ENCODE measurements around the gene DLEU7. TPM values are rescaled to one million over a fixed set of nuclear protein-coding genes. Genes with fewer than 3 reads are reported as not detected.

The DLEU7 gene
- total RNA-seq, 1 experiment from 2014 or later = not detected

GRCh38 chr13:50800091-50800739, 43.3 kb downstream of the DLEU7 start:
- no peak for TF ChIP-seq CTCF (IDR thresholded peaks at IDR 0.05; ENCODE audit: unreplicated experiment)
- CTCF ChIA-PET = interaction anchor here (0.5 to 2.2 kb wide), 22 partner anchors 10 to 715 kb away, joined by 3 to 20 read pairs (median 4); no protein-coding TSS in a partner anchor
- no peak for DNase-seq (ENCODE audit: unreplicated experiment)
- Mint-ChIP-seq H3K27ac (ENCODE audit: low read depth, unreplicated experiment) (no peak overlapping the region), H3K4me1 (ENCODE audit: insufficient read depth, unreplicated experiment) (peaks cover 5% of the 10 kb centered on the region), H3K9me3 (ENCODE audit: unreplicated experiment) (peaks cover under 1% of the 10 kb centered on the region), H3K4me3 (ENCODE audit: unreplicated experiment) (no peak overlapping the region), H3K36me3 (ENCODE audit: insufficient read depth, unreplicated experiment) (no peaks in the 10 kb centered on the region), H3K27me3 (ENCODE audit: insufficient read depth, unreplicated experiment) (no peaks in the 10 kb centered on the region)
- no TSS peak for BruUV-seq (replicated peaks)
- POLR2A ChIA-PET = interaction anchor here (0.6 to 1.6 kb wide), 5 partner anchors 270 to 716 kb away, joined by 3 to 6 read pairs (median 4); no protein-coding TSS in a partner anchor
- intact Hi-C loops (cut with micrococcal nuclease) = loop anchor here (2.0 to 5.0 kb wide), 4 partner anchors 113 to 823 kb away; no protein-coding TSS in a partner anchor

DNA sequence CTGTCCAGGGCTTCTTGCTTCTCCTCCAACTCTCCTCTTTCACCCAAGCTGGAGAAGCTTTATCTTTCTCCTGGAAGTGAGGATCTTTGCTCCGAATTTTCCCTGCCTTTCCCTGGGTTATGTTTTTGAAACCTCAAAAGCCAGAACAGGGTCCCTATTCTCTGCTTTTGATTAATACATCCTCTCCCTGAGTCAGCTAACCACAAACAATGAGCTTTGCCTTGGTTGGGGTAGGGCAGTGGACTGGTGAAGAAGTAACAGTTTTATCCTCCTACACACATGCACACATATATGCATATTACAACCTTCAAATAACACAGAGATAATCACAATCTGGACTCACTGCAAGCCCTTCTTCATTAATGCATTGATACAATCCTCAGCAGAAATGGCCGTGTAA, 44.6 kb downstream of the DLEU7 start:
- ChIA-PET POLR2A (no interaction called here), CTCF (interaction anchor here (0.7 to 1.1 kb wide), 4 partner anchors 8 to 270 kb away, joined by 3 to 5 read pairs (median 4); no protein-coding TSS in a partner anchor)
- Mint-ChIP-seq H3K4me3 (ENCODE audit: unreplicated experiment) (no peak overlapping the region), H3K27me3 (ENCODE audit: insufficient read depth, unreplicated experiment) (no peaks in the 10 kb centered on the region), H3K9me3 (ENCODE audit: unreplicated experiment) (no peaks in the 10 kb centered on the region), H3K36me3 (ENCODE audit: insufficient read depth, unreplicated experiment) (no peaks in the 10 kb centered on the region), H3K4me1 (ENCODE audit: insufficient read depth, unreplicated experiment) (peaks cover 5% of the 10 kb centered on the region), H3K27ac (ENCODE audit: low read depth, unreplicated experiment) (no peak overlapping the region)
- TF ChIP-seq CTCF (IDR thresholded peaks at IDR 0.05; ENCODE audit: unreplicated experiment) = no peak
- BruUV-seq (replicated peaks) = no TSS peak
- no peak for DNase-seq (ENCODE audit: unreplicated experiment)
- intact Hi-C loops (cut with micrococcal nuclease) = no loop called here

DNA sequence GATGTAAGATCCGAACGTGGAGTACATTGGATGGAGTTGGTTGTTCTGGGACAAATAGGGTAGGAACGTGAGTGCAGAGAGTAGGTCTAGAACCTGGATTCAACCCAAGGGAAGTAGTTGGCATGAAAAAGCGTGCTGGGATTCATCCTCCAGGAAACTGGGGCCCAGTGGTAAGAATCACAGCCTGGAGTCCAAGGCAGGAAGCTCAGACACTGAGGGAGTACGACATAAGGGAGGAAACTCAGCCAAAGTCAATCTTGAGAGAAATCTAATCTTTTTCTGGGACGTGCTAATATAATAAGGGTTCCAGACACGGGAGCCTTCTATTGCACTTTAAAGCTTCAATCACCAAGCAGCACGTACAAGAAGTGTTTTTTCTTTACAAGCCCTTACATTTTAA, 46.4 kb downstream of the DLEU7 start:
- intact Hi-C loops (cut with micrococcal nuclease) = no loop called here
- no TSS peak for BruUV-seq (replicated peaks)
- no peak for DNase-seq (ENCODE audit: unreplicated experiment)
- Mint-ChIP-seq H3K4me1 (ENCODE audit: insufficient read depth, unreplicated experiment) (peaks cover 5% of the 10 kb centered on the region), H3K27me3 (ENCODE audit: insufficient read depth, unreplicated experiment) (no peaks in the 10 kb centered on the region), H3K36me3 (ENCODE audit: insufficient read depth, unreplicated experiment) (no peaks in the 10 kb centered on the region), H3K9me3 (ENCODE audit: unreplicated experiment) (no peaks in the 10 kb centered on the region), H3K27ac (ENCODE audit: low read depth, unreplicated experiment) (no peak overlapping the region), H3K4me3 (ENCODE audit: unreplicated experiment) (no peak overlapping the region)
- POLR2A ChIA-PET = interaction anchor here (0.7 kb wide), 1 partner anchor 378 kb away, joined by 3 read pairs; no protein-coding TSS in a partner anchor
- TF ChIP-seq CTCF (IDR thresholded peaks at IDR 0.05; ENCODE audit: unreplicated experiment) = no peak
- CTCF ChIA-PET = no interaction called here

DNA sequence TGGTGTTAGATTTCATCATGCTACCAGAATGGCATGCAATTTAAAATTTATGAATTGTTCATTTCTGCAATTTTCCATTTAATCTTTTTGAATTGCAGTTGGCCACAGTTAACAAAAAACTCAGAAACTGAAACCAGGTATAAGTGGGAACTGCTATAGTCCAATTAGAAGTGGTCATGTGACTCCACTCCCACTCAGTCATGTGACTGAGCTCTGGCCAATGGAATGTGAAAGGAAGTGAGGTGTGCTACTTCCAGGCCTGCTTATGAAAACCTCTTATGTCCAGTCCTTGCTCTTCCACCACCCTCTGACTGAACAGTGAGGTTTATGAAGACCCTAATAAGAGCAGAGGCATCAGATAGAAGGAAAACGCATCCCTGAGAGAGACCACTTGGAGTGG, 47.0 kb downstream of the DLEU7 start:
- H3K9me3 Mint-ChIP-seq (ENCODE audit: unreplicated experiment) = no peaks in the 10 kb centered on the region
- peaks cover 5% of the 10 kb centered on the region for H3K4me1 Mint-ChIP-seq (ENCODE audit: insufficient read depth, unreplicated experiment)
- intact Hi-C loops (cut with micrococcal nuclease) = no loop called here
- DNase-seq (ENCODE audit: unreplicated experiment) = no peak
- no peak for TF ChIP-seq CTCF (IDR thresholded peaks at IDR 0.05; ENCODE audit: unreplicated experiment)
- no peaks in the 10 kb centered on the region for H3K27me3 Mint-ChIP-seq (ENCODE audit: insufficient read depth, unreplicated experiment)
- ChIA-PET POLR2A (no interaction called here), CTCF (interaction anchor here (0.7 kb wide), 1 partner anchor 352 kb away, joined by 3 read pairs; no protein-coding TSS in a partner anchor)
- no peaks in the 10 kb centered on the region for H3K36me3 Mint-ChIP-seq (ENCODE audit: insufficient read depth, unreplicated experiment)
- BruUV-seq (replicated peaks) = no TSS peak
- no peak overlapping the region for H3K4me3 Mint-ChIP-seq (ENCODE audit: unreplicated experiment)
- no peak overlapping the region for H3K27ac Mint-ChIP-seq (ENCODE audit: low read depth, unreplicated experiment)
